ENCODE data around the gene ZNF726. TPM values are rescaled to one million over a fixed set of nuclear protein-coding genes. Genes with fewer than 3 reads are reported as not detected.

ZNF726 gene
- total RNA-seq, 1 experiment from 2014 or later: 0.11 TPM

- no peak overlapping the region for H3K56ac ChIP-seq (ENCODE audit: insufficient read length, low read depth, low read length)
- Mint-ChIP-seq H3K4me3 (no peak overlapping the region), H3K9me3 (peaks cover 94% of the 10 kb centered on the region in 2 experiments), H3K36me3 (ENCODE audit: insufficient read depth in 1 of 3, low read depth in 3 of 3) (peaks cover 10 to 16% (median 15%) of the 10 kb centered on the region in 3 experiments), H3K27ac (no peak overlapping the region), H3K4me1 (no peaks in the 10 kb centered on the region), H3K27me3 (ENCODE audit: low read depth) (peaks cover 3% of the 10 kb centered on the region; the same call in 1 of the 2 replicates)
- H4K91ac ChIP-seq (ENCODE audit: insufficient read length, low read depth, low read length): no peak overlapping the region
- no peaks in the 10 kb centered on the region for H3K79me1 ChIP-seq (ENCODE audit: insufficient read depth, low read depth, low read length, poor library complexity, severe bottlenecking)
- H3K79me2 ChIP-seq (ENCODE audit: insufficient read depth, low read length): no peaks in the 10 kb centered on the region
- H2BK12ac ChIP-seq (ENCODE audit: insufficient read length, low read depth, low read length): no peak overlapping the region
- DNase-seq: no peak
- no peaks in the 10 kb centered on the region for H3K23me2 ChIP-seq (ENCODE audit: insufficient read length, low read depth, low read length, poor library complexity, severe bottlenecking)
- H3K4ac ChIP-seq (ENCODE audit: low read depth, low read length): no peak overlapping the region
- H2BK20ac ChIP-seq (ENCODE audit: low read depth, low read length, poor library complexity, severe bottlenecking): no peak overlapping the region
- H3K4me1 ChIP-seq (ENCODE audit: insufficient read depth, low read length): no peaks in the 10 kb centered on the region
- H3K9me3 ChIP-seq (ENCODE audit: control insufficient read depth, low read depth, low read length): peaks cover 65% of the 10 kb centered on the region
- no peaks in the 10 kb centered on the region for H4K20me1 ChIP-seq (ENCODE audit: control insufficient read depth, insufficient read depth, insufficient read length)
- H3K23ac ChIP-seq (ENCODE audit: insufficient read length, low read depth, low read length): no peak overlapping the region
- no peak overlapping the region for H2BK15ac ChIP-seq (ENCODE audit: low read depth, low read length)
- no peak overlapping the region for H4K5ac ChIP-seq (ENCODE audit: insufficient read length, low read depth, low read length)
- no peak overlapping the region for H4K8ac ChIP-seq (replicated peaks; ENCODE audit: insufficient read length, low read depth, low read length)
- no peak overlapping the region for H3T11ph ChIP-seq (ENCODE audit: low read length)
- no peak overlapping the region for H3K27ac ChIP-seq (ENCODE audit: insufficient read length, low read depth, low read length)
- H3K27me3 ChIP-seq (ENCODE audit: insufficient read depth, low read length): no peaks in the 10 kb centered on the region; the same call in 1 of the 2 replicates
- no peak overlapping the region for H2AFZ ChIP-seq (ENCODE audit: low read length)
- TF ChIP-seq, protein P1, sequence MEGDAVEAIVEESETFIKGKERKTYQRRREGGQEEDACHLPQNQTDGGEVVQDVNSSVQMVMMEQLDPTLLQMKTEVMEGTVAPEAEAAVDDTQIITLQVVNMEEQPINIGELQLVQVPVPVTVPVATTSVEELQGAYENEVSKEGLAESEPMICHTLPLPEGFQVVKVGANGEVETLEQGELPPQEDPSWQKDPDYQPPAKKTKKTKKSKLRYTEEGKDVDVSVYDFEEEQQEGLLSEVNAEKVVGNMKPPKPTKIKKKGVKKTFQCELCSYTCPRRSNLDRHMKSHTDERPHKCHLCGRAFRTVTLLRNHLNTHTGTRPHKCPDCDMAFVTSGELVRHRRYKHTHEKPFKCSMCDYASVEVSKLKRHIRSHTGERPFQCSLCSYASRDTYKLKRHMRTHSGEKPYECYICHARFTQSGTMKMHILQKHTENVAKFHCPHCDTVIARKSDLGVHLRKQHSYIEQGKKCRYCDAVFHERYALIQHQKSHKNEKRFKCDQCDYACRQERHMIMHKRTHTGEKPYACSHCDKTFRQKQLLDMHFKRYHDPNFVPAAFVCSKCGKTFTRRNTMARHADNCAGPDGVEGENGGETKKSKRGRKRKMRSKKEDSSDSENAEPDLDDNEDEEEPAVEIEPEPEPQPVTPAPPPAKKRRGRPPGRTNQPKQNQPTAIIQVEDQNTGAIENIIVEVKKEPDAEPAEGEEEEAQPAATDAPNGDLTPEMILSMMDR (conservative IDR thresholded peaks at IDR 0.05): no peak
- no peak overlapping the region for H2BK120ac ChIP-seq (ENCODE audit: low read depth, low read length, poor library complexity, severe bottlenecking)
- H3K18ac ChIP-seq (ENCODE audit: insufficient read length, low read depth, low read length): no peak overlapping the region
- H3K4me2 ChIP-seq (ENCODE audit: insufficient read depth, insufficient read length, low read length): no peak overlapping the region
- H2BK5ac ChIP-seq (ENCODE audit: insufficient read length, low read length): no peak overlapping the region
- no peak overlapping the region for H2AK5ac ChIP-seq (ENCODE audit: insufficient read length, low read length)
- no peak overlapping the region for H3K14ac ChIP-seq (ENCODE audit: insufficient read depth, low read length)
- WGBS (ENCODE audit: extremely low coverage, insufficient read length, low lambda C conversion rate): no CpG with 5 or more reads among the region's 16 CpGs
- H3K9ac ChIP-seq (ENCODE audit: extremely low read depth, insufficient read length, low read length): no peak overlapping the region
Measured at GRCh38 chr19:23972161-23972560, 57.5 kb downstream of the ZNF726 start.
